Heart right ventricle (tissue), 16 donors: ENCODE data around the gene ENPP1. TPM values are rescaled to one million over a fixed set of nuclear protein-coding genes. Genes with fewer than 3 reads are reported as not detected.
"Not testable (repeated sequence)": the region's sequence is repeated elsewhere in the genome, so short reads cannot be mapped to it uniquely, and the experiment has no call there.

Experiments
- ATAC-seq, 8 donors: fragments of 200-7000 bp; cut with Tn5 transposase; one replicate each; pipeline ENCODE4 v1.9.1; 2020; ENCODE audit warnings: mild to moderate bottlenecking in 8 of 8, moderate library complexity in 8 of 8, moderate number of reproducible peaks in 1 of 8
- DNase-seq, 2 donors: peaks; one replicate each; pipeline ENCODE4 v3.0.0-alpha.2; 2020
- H3K27ac ChIP-seq, 10 donors: fragments of 200-600 bp; sonication (generic) in 2 of 10; one replicate each; pipeline versions ENCODE4 v1.5.0 to v1.8.0; 2020 to 2022; ENCODE audit warnings: mild to moderate bottlenecking in 3 of 10
- H3K27me3 ChIP-seq, 7 donors: fragments of 200-600 bp; one replicate each; pipeline ENCODE4 v1.8.0; 2021 to 2022; ENCODE audit warnings: mild to moderate bottlenecking in 2 of 7
- H3K36me3 ChIP-seq, 9 donors: fragments of 200-600 bp; sonication (generic) in 1 of 9; one replicate each; pipeline versions ENCODE4 v1.5.0 to v1.8.0; 2020 to 2022; ENCODE audit warnings: mild to moderate bottlenecking in 2 of 9
- H3K4me1 ChIP-seq, 9 donors: fragments of 200-600 bp; sonication (generic) in 1 of 9; one replicate each; pipeline versions ENCODE4 v1.5.0 to v1.8.0; 2020 to 2022; ENCODE audit warnings: mild to moderate bottlenecking in 4 of 9
- H3K4me3 ChIP-seq, 10 donors: fragments of 200-600 bp; sonication (generic) in 2 of 10; one replicate each; pipeline versions ENCODE4 v1.5.0 to v1.8.0; 2020 to 2022; ENCODE audit warnings: mild to moderate bottlenecking in 7 of 10, moderate library complexity in 2 of 10
- H3K9me3 ChIP-seq, 11 donors: fragments of 200-600 bp in 10 of 11; sonication (generic) in 2 of 11; one replicate each; pipeline versions ENCODE4 v1.5.0 to v1.8.0; 2013 to 2022; ENCODE audit warnings: mild to moderate bottlenecking in 2 of 11, control low read depth in 1 of 11, moderate library complexity in 1 of 11
- WGBS, 2 donors: extraction: QIAGEN DNeasy Blood & Tissue Kit; methylation state at CpG; one replicate each; pipeline ENCODE4 v1.1.7; 2013; ENCODE audit warnings: inconsistent platforms in 1 of 2; 5-methylcytosine and 5-hydroxymethylcytosine counted together
- intact Hi-C, 10 donors: fragments of 100-400 bp; cut with DNase I; formaldehyde crosslinking; loops; one replicate each; pipeline versions ENCODE4 v1.11.1 to v1.14.2; 2022
- polyA plus RNA-seq, 2 donors: library from polyadenylated mRNA; stranded (reverse); fragments of 200-250 nt; gene quantifications; one replicate each; pipeline ENCODE4 v1.2.3, GENCODE V29; 2013
- total RNA-seq, 10 donors: library from RNA; stranded (reverse); fragmentation: NEBNext Ultra II Directional in 3 of 10; extraction: Animal tissue kit (Norgen Biotek cat#: 25700) in 3 of 10; gene quantifications; one replicate each; pipeline versions ENCODE4 v1.2.1 to v1.2.4, GENCODE V29; 2021 to 2023
- TF ChIP-seq, protein P1 (sequence below), 9 donors: fragments of 200-600 bp; sonication (generic) in 2 of 9; IDR thresholded peaks; one replicate each; pipeline versions ENCODE4 v1.5.0 to v1.8.0; 2021 to 2022; ENCODE audit warnings: antibody characterized with exemption in 9 of 9, mild to moderate bottlenecking in 5 of 9, moderate library complexity in 1 of 9
- donor health status: Arrhythmogenic right ventricular cardiomyopathy.
- donor health status: ischemic (EF 13 %, LVEDD 7.1; RV severe dilation, severe dysfunction).
- donor health status: healthy with polysubstance abuse.
- donor health status: DM: no; HTN: yes; CAD: no.
- donor health status: DM: no; HTN: no; CAD: no.
- donor health status: ischemic (EF 25% LVEDD 6.9; RV normal size, moderate dysfunction).
- donor health status: ischemic (EF 25% LVEDD 5.7; RV mildly dilated, moderate dysfunction).
- donor health status: healthy.
- donor health status: DM: yes; HTN: yes; CAD: no.
- donor health status: Ischemic cardiomyopathy.
- donor health status: ischemic (EF 35%, LVEDD 5.7; RV mildly dilated, moderate dysfunction).
- donor health status: nonischemic (EF 11% LVEDD 7.7; RV severe dilation, severe dysfunction).
- donor health status: DM: yes; HTN: yes; CAD: no.
- donor health status: PGD.
- donor health status: ischemic (EF 29% LVEDD 5.4; RV normal size, mild dysfunction).
- donor health status: nonischemic (EF 23%, LVEDD 6.1; RV moderate dilation, normal function).

Gene ENPP1
- total and polyA plus RNA-seq, 12 donors: 0.45 to 3.2 (median 2.1) TPM

DNA sequence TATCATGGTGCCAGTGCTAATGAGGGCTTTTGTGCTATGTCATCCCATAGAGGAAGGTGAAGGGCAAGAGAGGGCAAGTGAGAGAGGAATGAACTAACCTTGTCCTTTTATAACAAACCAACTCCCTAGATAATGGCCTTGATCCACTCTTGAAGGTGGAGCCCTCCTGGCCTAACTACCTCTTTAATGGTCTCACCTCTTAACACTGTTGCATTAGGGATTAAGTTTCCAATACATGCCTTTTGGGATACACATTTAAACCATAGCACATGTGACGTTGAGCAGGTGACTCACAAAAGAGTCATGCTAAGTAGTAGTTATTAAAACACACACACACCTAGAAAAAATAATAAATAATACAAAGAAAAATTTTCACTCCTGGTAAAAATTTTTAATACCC, 106.4 kb downstream of the ENPP1 start:
- no peak overlapping the region for H3K4me3 ChIP-seq
- TF ChIP-seq, protein P1, sequence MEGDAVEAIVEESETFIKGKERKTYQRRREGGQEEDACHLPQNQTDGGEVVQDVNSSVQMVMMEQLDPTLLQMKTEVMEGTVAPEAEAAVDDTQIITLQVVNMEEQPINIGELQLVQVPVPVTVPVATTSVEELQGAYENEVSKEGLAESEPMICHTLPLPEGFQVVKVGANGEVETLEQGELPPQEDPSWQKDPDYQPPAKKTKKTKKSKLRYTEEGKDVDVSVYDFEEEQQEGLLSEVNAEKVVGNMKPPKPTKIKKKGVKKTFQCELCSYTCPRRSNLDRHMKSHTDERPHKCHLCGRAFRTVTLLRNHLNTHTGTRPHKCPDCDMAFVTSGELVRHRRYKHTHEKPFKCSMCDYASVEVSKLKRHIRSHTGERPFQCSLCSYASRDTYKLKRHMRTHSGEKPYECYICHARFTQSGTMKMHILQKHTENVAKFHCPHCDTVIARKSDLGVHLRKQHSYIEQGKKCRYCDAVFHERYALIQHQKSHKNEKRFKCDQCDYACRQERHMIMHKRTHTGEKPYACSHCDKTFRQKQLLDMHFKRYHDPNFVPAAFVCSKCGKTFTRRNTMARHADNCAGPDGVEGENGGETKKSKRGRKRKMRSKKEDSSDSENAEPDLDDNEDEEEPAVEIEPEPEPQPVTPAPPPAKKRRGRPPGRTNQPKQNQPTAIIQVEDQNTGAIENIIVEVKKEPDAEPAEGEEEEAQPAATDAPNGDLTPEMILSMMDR (IDR thresholded peaks at IDR 0.05): no peak
- peaks cover 0 to 40% (median 14%) of the 10 kb centered on the region in 7 donors for H3K27me3 ChIP-seq
- H3K36me3 ChIP-seq: no peaks in the 10 kb centered on the region
- 55% methylated on average over 1 of the region's 1 CpG for WGBS, 2 donors
- H3K4me1 ChIP-seq: peaks cover 0 to 8% (median 0%) of the 10 kb centered on the region in 9 donors
- H3K9me3 ChIP-seq: no peaks in the 10 kb centered on the region
- intact Hi-C loops: loop anchor here in 7 of 10 donors (5.0 to 10.0 kb wide), 4 partner anchors 129 to 571 kb away; no protein-coding TSS in a partner anchor
- ATAC-seq (no peak), DNase-seq (no peak)
- no peak overlapping the region for H3K27ac ChIP-seq

DNA sequence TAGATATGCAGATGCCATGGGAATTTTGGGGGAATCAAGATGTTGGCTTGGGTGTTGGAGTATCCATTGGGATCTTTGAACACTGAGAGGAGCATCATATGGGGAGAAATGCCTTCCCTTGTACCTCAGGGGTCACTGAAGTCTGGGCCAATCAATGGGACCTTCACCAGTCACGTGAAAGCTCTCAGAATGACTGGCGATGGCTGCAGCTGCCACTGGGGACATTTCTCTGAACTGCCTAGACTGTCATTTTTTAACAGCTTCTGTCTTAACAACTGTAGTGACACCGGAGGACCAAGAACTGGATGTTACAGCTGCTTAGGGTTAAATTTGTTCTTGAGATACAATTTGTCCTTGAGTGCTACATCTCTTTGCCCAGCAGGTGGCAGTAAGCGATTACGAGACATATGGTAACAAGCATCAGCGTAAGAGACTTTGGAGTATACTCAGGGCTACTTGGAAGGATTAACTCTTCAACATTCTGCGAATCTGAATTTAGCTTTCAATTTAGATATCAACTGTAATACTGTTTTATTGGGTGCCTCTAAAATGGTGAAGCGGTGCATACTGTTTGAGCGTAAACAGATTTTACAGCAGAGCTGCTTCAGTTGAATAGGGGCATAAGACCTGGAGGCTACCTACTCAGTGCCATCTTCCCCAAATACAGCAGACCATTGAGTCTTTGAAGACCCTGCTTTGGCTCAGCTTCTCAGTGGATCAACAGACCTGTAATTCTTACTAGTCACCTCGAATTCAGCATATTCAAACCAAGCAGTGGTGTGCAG, 107.3 kb downstream of the ENPP1 start:
- H3K4me3 ChIP-seq: no peak overlapping the region
- TF ChIP-seq, protein P1 (IDR thresholded peaks at IDR 0.05): peak; percentile 63 to 89 (median 84)
- H3K9me3 ChIP-seq: peaks cover 0 to 4% (median 0%) of the 10 kb centered on the region in 11 donors
- H3K27me3 ChIP-seq: peaks cover 0 to 40% (median 14%) of the 10 kb centered on the region in 7 donors
- 33 to 34% methylated on average over 10 of the region's 10 CpGs for WGBS, 2 donors
- no peak overlapping the region for H3K27ac ChIP-seq
- peaks cover 0 to 8% (median 0%) of the 10 kb centered on the region in 9 donors for H3K4me1 ChIP-seq
- peak in 1 of 2 donors; percentile 63 for DNase-seq
- peak in 6 of 8 donors; percentile 51 to 77 (median 71) for ATAC-seq
- intact Hi-C loops: loop anchor here in 7 of 10 donors (5.0 to 10.0 kb wide), 5 partner anchors 130 to 570 kb away; no protein-coding TSS in a partner anchor
- H3K36me3 ChIP-seq: no peaks in the 10 kb centered on the region

DNA sequence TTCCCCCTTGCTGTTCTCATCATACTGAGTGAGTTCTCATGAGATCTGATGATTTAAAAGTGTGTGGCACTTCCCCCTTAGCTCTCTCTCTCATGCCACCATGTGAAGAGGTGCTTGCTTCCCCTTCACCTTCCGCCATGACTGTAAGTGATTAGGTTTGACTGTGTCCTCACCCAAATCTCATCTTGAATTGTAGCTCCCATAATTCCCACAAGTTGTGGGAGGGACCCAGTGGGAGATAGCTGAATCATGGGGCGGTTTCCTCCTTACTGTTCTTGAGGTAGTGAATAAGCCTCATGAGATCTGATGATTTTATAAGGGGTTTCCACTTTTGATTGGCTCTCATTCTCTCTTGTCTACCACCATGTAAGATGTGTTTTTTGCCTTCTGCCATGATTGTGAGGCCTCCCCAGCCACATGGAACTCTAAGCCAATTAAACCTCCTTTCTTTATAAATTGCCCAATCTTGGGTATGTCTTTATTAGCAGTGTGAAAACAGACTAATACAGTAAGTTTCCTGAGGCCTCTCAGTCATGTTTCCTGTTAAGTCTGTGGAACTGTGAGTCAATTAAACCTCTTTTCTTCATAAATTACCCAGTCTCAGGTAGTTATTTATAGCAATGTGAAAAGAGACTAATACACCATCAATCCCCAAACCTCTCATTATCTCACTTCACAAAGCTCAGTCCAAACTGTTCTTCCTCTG, 108.4 kb downstream of the ENPP1 start:
- H3K4me1 ChIP-seq, DNase-seq, ATAC-seq, H3K4me3 ChIP-seq, H3K27ac ChIP-seq, H3K9me3 ChIP-seq, H3K36me3 ChIP-seq: not testable (repeated sequence)
- H3K27me3 ChIP-seq: peaks cover 0 to 34% (median 6%) of the 10 kb centered on the region in 7 donors
- intact Hi-C loops: loop anchor here in 5 of 10 donors (5.0 to 10.0 kb wide), 4 partner anchors 131 to 569 kb away; no protein-coding TSS in a partner anchor
- WGBS, 2 donors: 97 to 98% methylated on average over 2 of the region's 2 CpGs

DNA sequence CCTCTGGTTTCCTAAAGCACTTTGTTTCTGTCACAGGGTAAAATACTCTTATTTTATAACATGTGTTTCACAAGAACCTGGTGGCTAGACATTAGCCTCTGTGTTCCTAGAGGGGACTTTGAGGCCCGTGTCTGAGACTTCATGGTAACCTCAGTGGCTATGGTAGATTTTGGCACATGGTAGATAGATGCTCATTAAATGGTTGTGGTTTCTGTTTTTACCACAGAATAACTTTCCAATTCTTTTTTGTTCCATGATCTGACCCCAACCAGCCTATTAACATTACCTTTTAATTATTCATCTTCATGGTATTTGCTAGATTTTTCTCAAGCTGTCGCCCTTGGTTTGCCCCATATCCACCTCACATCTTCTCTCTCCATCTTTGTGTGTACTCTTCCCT, 109.0 kb downstream of the ENPP1 start:
- no peak for ATAC-seq
- peaks cover 0 to 8% (median 0%) of the 10 kb centered on the region in 9 donors for H3K4me1 ChIP-seq
- intact Hi-C loops: loop anchor here in 5 of 10 donors (5.0 to 10.0 kb wide), 4 partner anchors 132 to 568 kb away; no protein-coding TSS in a partner anchor
- H3K36me3 ChIP-seq: no peaks in the 10 kb centered on the region
- H3K27me3 ChIP-seq: peaks cover 0 to 28% (median 5%) of the 10 kb centered on the region in 7 donors
- no peak overlapping the region for H3K4me3 ChIP-seq
- 90 to 92% methylated on average over 2 of the region's 2 CpGs for WGBS, 2 donors
- no peak overlapping the region for H3K27ac ChIP-seq
- TF ChIP-seq, protein P1 (IDR thresholded peaks at IDR 0.05): no peak
- no peak for DNase-seq
- H3K9me3 ChIP-seq: peaks cover 0 to 9% (median 0%) of the 10 kb centered on the region in 11 donors
